Nephron (organoid): ENCODE data around the gene RBM39.

Experiments used
- H3K27ac Mint-ChIP-seq, 3 experiments: 2 replicates each; pipeline ENCODE4 v1.8.0; 2020; ENCODE audit warnings: mixed read lengths in 3 of 3, mild to moderate bottlenecking in 2 of 3, moderate library complexity in 1 of 3
- H3K27me3 Mint-ChIP-seq: 2 replicates; pipeline ENCODE4 v1.8.0; 2021; ENCODE audit warnings: low read depth, mild to moderate bottlenecking, moderate library complexity, mixed read lengths
- H3K36me3 Mint-ChIP-seq: 2 replicates; pipeline ENCODE4 v1.8.0; 2020; ENCODE audit warnings: low read depth, mixed read lengths
- H3K4me1 Mint-ChIP-seq: 2 replicates; pipeline ENCODE4 v1.8.0; 2020; ENCODE audit warnings: mixed read lengths
- H3K4me3 Mint-ChIP-seq, 3 experiments: 2 replicates each; pipeline ENCODE4 v1.8.0; 2020; ENCODE audit warnings: mild to moderate bottlenecking in 3 of 3, mixed read lengths in 3 of 3, moderate library complexity in 2 of 3
- H3K9me3 Mint-ChIP-seq: 2 replicates; pipeline ENCODE4 v1.8.0; 2020; ENCODE audit warnings: mixed read lengths
- TF ChIP-seq, protein P1 (sequence below), 3 experiments: fragments of 200-600 bp; sonication (generic); IDR thresholded peaks; one replicate each; pipeline ENCODE4 v1.5.0; 2021; ENCODE audit warnings: antibody characterized with exemption in 3 of 3; ENCODE audit not compliant: unreplicated experiment in 3 of 3

The RBM39 gene

DNA sequence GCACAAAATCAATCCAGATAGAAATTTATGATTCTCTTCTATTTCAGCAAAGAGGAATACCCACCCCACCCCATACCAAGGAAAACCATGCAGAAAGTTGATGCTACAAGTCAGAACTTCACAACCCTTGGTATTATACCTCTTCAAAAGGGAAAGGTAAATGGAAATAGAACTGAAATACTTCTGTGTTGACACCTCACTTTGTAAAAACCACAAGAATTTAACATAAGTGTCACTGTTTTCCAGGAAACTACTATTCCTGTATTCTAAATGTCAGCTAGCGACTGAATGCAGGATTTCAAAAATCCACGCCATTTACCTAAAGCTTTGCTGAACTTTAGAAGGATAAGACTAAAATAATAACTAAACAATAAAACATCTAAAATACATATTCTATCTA is 81.0 kb downstream of the RBM39 start:
- peaks cover 3% of the 10 kb centered on the region for H3K27me3 Mint-ChIP-seq
- TF ChIP-seq, protein P1, sequence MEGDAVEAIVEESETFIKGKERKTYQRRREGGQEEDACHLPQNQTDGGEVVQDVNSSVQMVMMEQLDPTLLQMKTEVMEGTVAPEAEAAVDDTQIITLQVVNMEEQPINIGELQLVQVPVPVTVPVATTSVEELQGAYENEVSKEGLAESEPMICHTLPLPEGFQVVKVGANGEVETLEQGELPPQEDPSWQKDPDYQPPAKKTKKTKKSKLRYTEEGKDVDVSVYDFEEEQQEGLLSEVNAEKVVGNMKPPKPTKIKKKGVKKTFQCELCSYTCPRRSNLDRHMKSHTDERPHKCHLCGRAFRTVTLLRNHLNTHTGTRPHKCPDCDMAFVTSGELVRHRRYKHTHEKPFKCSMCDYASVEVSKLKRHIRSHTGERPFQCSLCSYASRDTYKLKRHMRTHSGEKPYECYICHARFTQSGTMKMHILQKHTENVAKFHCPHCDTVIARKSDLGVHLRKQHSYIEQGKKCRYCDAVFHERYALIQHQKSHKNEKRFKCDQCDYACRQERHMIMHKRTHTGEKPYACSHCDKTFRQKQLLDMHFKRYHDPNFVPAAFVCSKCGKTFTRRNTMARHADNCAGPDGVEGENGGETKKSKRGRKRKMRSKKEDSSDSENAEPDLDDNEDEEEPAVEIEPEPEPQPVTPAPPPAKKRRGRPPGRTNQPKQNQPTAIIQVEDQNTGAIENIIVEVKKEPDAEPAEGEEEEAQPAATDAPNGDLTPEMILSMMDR (IDR thresholded peaks at IDR 0.05; ENCODE audit: unreplicated experiment in 3 of 3), result no peak
- H3K9me3 Mint-ChIP-seq, result no peaks in the 10 kb centered on the region
- peak overlapping the region in 2 of 3 experiments; percentile 97 to 100 for H3K4me3 Mint-ChIP-seq
- peaks cover 9% of the 10 kb centered on the region for H3K36me3 Mint-ChIP-seq
- H3K4me1 Mint-ChIP-seq, result peaks cover 61% of the 10 kb centered on the region
- H3K27ac Mint-ChIP-seq, result no peak overlapping the region

DNA sequence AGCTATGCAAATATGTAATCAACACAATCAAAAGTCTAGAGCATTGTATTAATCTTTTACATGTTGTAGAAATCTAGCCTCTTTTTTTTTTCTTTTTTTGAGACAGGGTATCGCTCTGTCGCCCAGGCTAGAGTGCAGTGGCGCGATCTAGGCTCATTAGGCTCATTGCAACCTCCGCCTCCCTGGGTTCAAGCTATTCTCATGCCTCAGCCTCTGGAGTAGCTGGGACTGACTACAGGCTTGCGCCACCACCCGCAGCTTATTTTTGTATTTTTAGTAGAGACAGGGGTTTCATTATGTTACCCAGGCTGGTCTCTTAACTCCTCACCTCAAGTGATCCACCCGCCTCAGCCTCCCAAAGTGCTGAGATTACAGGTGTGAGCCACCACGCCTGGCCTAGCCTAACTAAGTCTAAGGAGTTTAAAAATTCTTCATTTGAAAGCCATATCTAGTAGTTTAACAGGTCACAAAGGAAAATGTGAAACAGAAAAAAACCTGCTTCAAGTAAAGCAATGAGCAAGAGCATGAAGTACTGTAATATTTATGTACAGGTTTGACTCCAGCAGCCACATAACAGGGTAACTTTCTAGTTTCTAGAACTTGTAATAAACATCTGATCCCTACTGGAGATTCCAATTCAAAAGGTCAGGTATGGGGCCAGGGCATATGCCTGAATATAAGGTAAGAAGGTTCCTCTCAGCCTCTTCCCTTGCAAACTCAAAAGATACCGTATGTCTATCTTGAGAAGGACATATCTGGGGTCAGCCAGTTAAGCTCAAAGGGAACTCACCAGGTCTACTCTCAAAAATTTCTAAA is 81.7 kb downstream of the RBM39 start:
- Mint-ChIP-seq H3K27ac (no peak overlapping the region), H3K9me3 (no peaks in the 10 kb centered on the region), H3K4me1 (peaks cover 61% of the 10 kb centered on the region), H3K27me3 (peaks cover 3% of the 10 kb centered on the region), H3K4me3 (peak overlapping the region in 1 of 3 experiments; percentile 9), H3K36me3 (peaks cover 9% of the 10 kb centered on the region)
- TF ChIP-seq, protein P1 (IDR thresholded peaks at IDR 0.05; ENCODE audit: unreplicated experiment in 3 of 3), result no peak

DNA sequence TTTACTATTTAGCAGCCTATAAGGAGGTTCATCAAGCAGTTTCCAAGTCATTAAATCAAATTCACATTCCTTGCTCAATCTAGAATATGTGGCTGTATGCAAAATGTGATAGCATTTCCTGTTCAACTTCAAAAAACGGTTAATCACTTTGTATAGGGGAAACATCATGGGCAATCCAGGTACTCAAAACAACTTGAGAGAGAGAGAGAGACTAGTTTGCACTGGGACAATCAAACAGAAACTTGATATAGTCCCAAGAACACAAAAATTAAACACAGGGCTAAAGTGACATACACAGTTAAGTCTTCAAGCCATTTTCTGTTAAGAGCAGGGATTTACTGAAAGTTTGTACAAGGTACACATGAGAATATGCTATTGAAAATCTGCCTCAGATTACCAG is 84.8 kb downstream of the RBM39 start:
- no peak overlapping the region for H3K4me3 Mint-ChIP-seq
- H3K9me3 Mint-ChIP-seq, result no peaks in the 10 kb centered on the region
- no peaks in the 10 kb centered on the region for H3K27me3 Mint-ChIP-seq
- TF ChIP-seq, protein P1 (IDR thresholded peaks at IDR 0.05; ENCODE audit: unreplicated experiment in 3 of 3), result no peak
- peaks cover 39% of the 10 kb centered on the region for H3K4me1 Mint-ChIP-seq
- peaks cover 12% of the 10 kb centered on the region for H3K36me3 Mint-ChIP-seq
- H3K27ac Mint-ChIP-seq, result peak overlapping the region in 1 of 3 experiments; percentile 22

DNA sequence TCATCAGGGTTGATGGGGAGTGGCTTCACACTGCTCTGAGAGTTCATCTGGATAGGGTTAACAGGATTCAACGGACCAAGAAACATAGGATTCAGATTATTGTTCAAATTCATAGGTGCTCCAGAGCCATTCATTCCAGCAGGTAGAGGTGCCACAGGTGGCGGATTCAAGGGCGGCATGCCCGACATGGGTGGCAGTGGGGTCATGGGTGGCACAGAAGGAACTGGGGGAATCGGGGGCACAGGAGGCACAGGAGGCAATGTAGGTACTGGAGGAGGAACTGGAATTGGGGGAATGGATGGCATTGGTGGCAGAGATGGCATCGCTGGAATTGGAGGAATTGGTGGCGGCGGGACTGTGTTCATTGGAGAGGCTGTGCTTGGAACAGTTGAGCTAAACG is 87.6 kb downstream of the RBM39 start:
- peaks cover 19% of the 10 kb centered on the region for H3K4me1 Mint-ChIP-seq
- no peaks in the 10 kb centered on the region for H3K27me3 Mint-ChIP-seq
- H3K36me3 Mint-ChIP-seq, result peaks cover 28% of the 10 kb centered on the region
- no peak overlapping the region for H3K4me3 Mint-ChIP-seq
- no peak overlapping the region for H3K27ac Mint-ChIP-seq
- no peaks in the 10 kb centered on the region for H3K9me3 Mint-ChIP-seq
- TF ChIP-seq, protein P1 (IDR thresholded peaks at IDR 0.05; ENCODE audit: unreplicated experiment in 3 of 3), result no peak

DNA sequence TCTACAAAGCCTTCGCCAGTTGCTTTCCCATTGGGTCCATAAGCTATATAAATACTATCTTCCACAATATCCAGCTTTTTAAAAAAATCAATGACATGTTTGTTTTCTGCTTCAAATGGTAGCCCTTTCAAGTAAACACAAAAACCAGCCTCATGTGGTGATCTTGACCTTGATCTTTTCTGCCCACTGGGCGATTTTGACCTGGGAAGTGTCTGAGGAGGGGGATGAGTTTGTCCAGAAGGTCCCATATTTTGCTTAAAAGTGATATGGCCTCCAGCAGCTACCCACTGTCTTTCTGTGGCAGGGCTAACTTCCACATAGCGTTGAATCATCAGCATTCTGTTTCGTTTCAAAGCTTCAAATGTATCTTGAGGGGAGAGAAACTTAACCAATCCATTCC is 88.2 kb downstream of the RBM39 start:
- Mint-ChIP-seq H3K9me3 (no peaks in the 10 kb centered on the region), H3K36me3 (peaks cover 31% of the 10 kb centered on the region), H3K4me3 (no peak overlapping the region), H3K27me3 (no peaks in the 10 kb centered on the region), H3K27ac (no peak overlapping the region), H3K4me1 (peaks cover 14% of the 10 kb centered on the region)
- TF ChIP-seq, protein P1 (IDR thresholded peaks at IDR 0.05; ENCODE audit: unreplicated experiment in 3 of 3), result no peak
